K562 (cell line): ENCODE data around the gene GSTM2. TPM values are rescaled to one million over a fixed set of nuclear protein-coding genes. Genes with fewer than 3 reads are reported as not detected.

Experiments
- ARHGAP35 ChIP-seq: fragments of 450-650 bp; IDR thresholded peaks from 2 replicates; pipeline ENCODE4 v1.6.1; 2018; ENCODE audit not compliant: partially characterized antibody
- CHCHD3 ChIP-seq: fragments of 250-450 bp; sonication (Bioruptor Pico); IDR thresholded peaks from 2 replicates; pipeline ENCODE4 v2.1.2; 2022; ENCODE audit warnings: mild to moderate bottlenecking
- ELF1 ChIP-seq: fragments of 200-800 bp; sonication (Bioruptor generic); IDR thresholded peaks from 2 replicates; pipeline ENCODE4 v1.6.1; 2016; ENCODE audit warnings: missing genetic modification characterization, missing compliant biosample characterization
- EP400 ChIP-seq: fragments of 450-650 bp; IDR thresholded peaks from 2 replicates; pipeline ENCODE4 v1.6.1; 2017; ENCODE audit warnings: antibody characterized with exemption, mild to moderate bottlenecking, moderate library complexity
- ERF ChIP-seq: fragments of 450-650 bp; formaldehyde crosslinking; IDR thresholded peaks from 2 replicates; pipeline ENCODE4 v1.4.0; 2020; ENCODE audit warnings: mild to moderate bottlenecking, mixed read lengths
- FOXM1 ChIP-seq, 2 experiments: fragments of 450-650 bp in 1 of 2; sonication (generic) in 1 of 2; formaldehyde crosslinking in 1 of 2; IDR thresholded peaks; 2 replicates each; pipeline versions ENCODE4 v1.6.1 to v1.9.0; 2017 to 2022; ENCODE audit warnings: low read depth in 2 of 2, mild to moderate bottlenecking in 2 of 2, missing genetic modification reagents in 1 of 2, moderate library complexity in 1 of 2
- KAT2B ChIP-seq: IDR thresholded peaks from one replicate; pipeline ENCODE4 v1.6.1; 2012; ENCODE audit warnings: low read depth, mild to moderate bottlenecking, control low read depth, inconsistent platforms, low read length, moderate library complexity
- KDM4B ChIP-seq, 2 experiments: fragments of 450-650 bp in 1 of 2; sonication (generic) in 1 of 2; IDR thresholded peaks; 2 replicates each; pipeline ENCODE4 v1.6.1; 2016 to 2017; ENCODE audit warnings: borderline replicate concordance in 2 of 2, antibody characterized with exemption in 1 of 2, low read depth in 1 of 2, mild to moderate bottlenecking in 1 of 2
- KLF1 ChIP-seq: fragments of 450-650 bp; IDR thresholded peaks from 2 replicates; pipeline ENCODE4 v1.6.1; 2016; ENCODE audit warnings: missing genetic modification characterization, missing compliant biosample characterization
- NFATC3 ChIP-seq: fragments of 450-650 bp; IDR thresholded peaks from 2 replicates; pipeline ENCODE4 v1.6.1; 2017; ENCODE audit warnings: mild to moderate bottlenecking
- NR1H2 ChIP-seq: sonication (generic); formaldehyde crosslinking; IDR thresholded peaks from 2 replicates; pipeline ENCODE4 v1.4.0; 2020; ENCODE audit warnings: mild to moderate bottlenecking, missing genetic modification reagents
- ZKSCAN3 ChIP-seq: fragments of 250-450 bp; sonication (Bioruptor Pico); IDR thresholded peaks from 2 replicates; pipeline ENCODE4 v1.4.0; 2020
- ZNF347 ChIP-seq: fragments of 450-650 bp; formaldehyde crosslinking; IDR thresholded peaks from 2 replicates; pipeline ENCODE4 v1.4.0; 2020; ENCODE audit warnings: low read depth, mild to moderate bottlenecking, moderate library complexity
- ZNF583 ChIP-seq: fragments of 250-450 bp; sonication (Bioruptor Pico); IDR thresholded peaks from 2 replicates; pipeline ENCODE4 v1.4.0; 2020
- ZNF780A ChIP-seq: fragments of 250-450 bp; sonication (Bioruptor Pico); IDR thresholded peaks from 2 replicates; pipeline ENCODE4 v1.5.0; 2021; ENCODE audit warnings: mild to moderate bottlenecking
- polyA plus RNA-seq, 8 experiments: library from polyadenylated mRNA; depleted of rRNA in 4 of 8; stranded (reverse) in 5 of 8; unstranded in 3 of 8; fragments of >200 nt; fragmentation: Nextera tagmentation in 2 of 8; fragmentation: Illumina TruSeq in 1 of 8; extraction: Ambion mirVana in 2 of 8; extraction: Trizol in 1 of 8; gene quantifications; 2 replicates each; pipeline versions ENCODE4 v1.2.1 to v1.2.3, GENCODE V29; 2011 to 2014; ENCODE audit warnings: inconsistent platforms in 1 of 8, missing spikeins in 1 of 8
- total RNA-seq, 7 experiments: library from RNA; depleted of rRNA in 6 of 7; stranded (reverse); fragments of >200 nt in 6 of 7; fragmentation: Illumina TruSeq in 2 of 7; extraction: Trizol in 2 of 7; gene quantifications; 2 replicates each; pipeline versions ENCODE4 v1.2.1 to v1.2.3, GENCODE V29; 2011 to 2021; ENCODE audit warnings: low replicate concordance in 1 of 7
- TF ChIP-seq, protein P1 (sequence below): fragments of 450-650 bp; IDR thresholded peaks from 2 replicates; pipeline ENCODE4 v1.6.1; 2017; ENCODE audit warnings: antibody characterized with exemption
- TF ChIP-seq, protein P2 (sequence below): fragments of 450-650 bp; formaldehyde crosslinking; IDR thresholded peaks from 2 replicates; pipeline ENCODE4 v1.4.0; 2022; ENCODE audit warnings: missing genetic modification characterization
- TF ChIP-seq, protein P3 (sequence below): fragments of 450-650 bp; formaldehyde crosslinking; IDR thresholded peaks from 2 replicates; pipeline ENCODE4 v1.4.0; 2020; ENCODE audit warnings: mild to moderate bottlenecking, moderate library complexity
- TF ChIP-seq, protein P4 (sequence below), 2 experiments: IDR thresholded peaks; 2 replicates each; pipeline ENCODE4 v1.6.1; 2012; ENCODE audit warnings: improper control_type of control experiment in 2 of 2, low read depth in 2 of 2, low read length in 2 of 2, borderline replicate concordance in 1 of 2
- TF ChIP-seq, protein P5 (sequence below): fragments of 200-800 bp; sonication (Bioruptor generic); IDR thresholded peaks from 2 replicates; pipeline ENCODE4 v1.6.1; 2017; ENCODE audit warnings: missing genetic modification characterization, missing compliant biosample characterization
- TF ChIP-seq, protein P6 (sequence below): sonication (generic); formaldehyde crosslinking; IDR thresholded peaks from 2 replicates; pipeline ENCODE4 v1.5.0; 2020; ENCODE audit warnings: missing genetic modification reagents

The GSTM2 gene
- total and polyA plus RNA-seq, 9 of the 15 experiments (the other 6 are each of a cell fraction or from before 2014, with no cell fraction given) = 1.6 to 15.1 (median 6.8) TPM

DNA sequence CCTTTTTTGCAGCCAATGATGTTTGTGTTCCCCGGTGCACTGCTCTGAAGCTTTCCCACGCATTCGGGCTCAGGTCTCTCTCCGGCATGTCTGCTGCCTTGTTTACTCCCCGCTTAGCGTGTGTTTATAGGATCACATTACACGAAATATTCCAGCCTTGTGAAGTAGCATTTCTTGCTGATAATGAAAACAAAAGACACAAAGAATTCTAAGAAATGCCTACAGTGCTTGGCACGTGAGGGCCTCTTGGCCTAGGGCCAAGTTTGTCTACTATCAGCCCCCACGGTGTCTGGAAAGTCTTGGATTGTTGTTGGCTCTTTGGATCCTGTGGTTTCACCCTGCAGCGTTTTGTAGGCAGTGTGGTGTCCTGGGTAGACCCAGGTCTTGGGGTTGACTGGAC is 23.2 kb upstream of the GSTM2 start (continued):
- TF ChIP-seq, protein P1, sequence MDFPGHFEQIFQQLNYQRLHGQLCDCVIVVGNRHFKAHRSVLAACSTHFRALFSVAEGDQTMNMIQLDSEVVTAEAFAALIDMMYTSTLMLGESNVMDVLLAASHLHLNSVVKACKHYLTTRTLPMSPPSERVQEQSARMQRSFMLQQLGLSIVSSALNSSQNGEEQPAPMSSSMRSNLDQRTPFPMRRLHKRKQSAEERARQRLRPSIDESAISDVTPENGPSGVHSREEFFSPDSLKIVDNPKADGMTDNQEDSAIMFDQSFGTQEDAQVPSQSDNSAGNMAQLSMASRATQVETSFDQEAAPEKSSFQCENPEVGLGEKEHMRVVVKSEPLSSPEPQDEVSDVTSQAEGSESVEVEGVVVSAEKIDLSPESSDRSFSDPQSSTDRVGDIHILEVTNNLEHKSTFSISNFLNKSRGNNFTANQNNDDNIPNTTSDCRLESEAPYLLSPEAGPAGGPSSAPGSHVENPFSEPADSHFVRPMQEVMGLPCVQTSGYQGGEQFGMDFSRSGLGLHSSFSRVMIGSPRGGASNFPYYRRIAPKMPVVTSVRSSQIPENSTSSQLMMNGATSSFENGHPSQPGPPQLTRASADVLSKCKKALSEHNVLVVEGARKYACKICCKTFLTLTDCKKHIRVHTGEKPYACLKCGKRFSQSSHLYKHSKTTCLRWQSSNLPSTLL = no peak
- TF ChIP-seq ZNF347 (CRISPR knock-in tag) (no peak), KDM4B (IDR thresholded peaks at IDR 0.05; ENCODE audit: borderline replicate concordance in 2 of 2, low read depth in 1 of 2) (no peak), NR1H2 (no peak), ZNF583 (CRISPR knock-in tag) (no peak), EP400 (no peak), ZNF780A (no peak), ZKSCAN3 (CRISPR knock-in tag) (no peak), CHCHD3 (no peak), KLF1 (tag) (no peak), KAT2B (no peak), NFATC3 (no peak), ARHGAP35 (no peak), FOXM1 (IDR thresholded peaks at IDR 0.05; ENCODE audit: low read depth) (no peak), FOXM1 (CRISPR knock-in tag; IDR thresholded peaks at IDR 0.05; ENCODE audit: low read depth) (no peak), ELF1 (tag) (no peak), ERF (CRISPR knock-in tag) (no peak)
- TF ChIP-seq, protein P2, sequence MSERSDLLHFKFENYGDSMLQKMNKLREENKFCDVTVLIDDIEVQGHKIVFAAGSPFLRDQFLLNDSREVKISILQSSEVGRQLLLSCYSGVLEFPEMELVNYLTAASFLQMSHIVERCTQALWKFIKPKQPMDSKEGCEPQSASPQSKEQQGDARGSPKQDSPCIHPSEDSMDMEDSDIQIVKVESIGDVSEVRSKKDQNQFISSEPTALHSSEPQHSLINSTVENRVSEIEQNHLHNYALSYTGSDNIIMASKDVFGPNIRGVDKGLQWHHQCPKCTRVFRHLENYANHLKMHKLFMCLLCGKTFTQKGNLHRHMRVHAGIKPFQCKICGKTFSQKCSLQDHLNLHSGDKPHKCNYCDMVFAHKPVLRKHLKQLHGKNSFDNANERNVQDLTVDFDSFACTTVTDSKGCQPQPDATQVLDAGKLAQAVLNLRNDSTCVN (CRISPR knock-in tag) = no peak
- TF ChIP-seq, protein P3, sequence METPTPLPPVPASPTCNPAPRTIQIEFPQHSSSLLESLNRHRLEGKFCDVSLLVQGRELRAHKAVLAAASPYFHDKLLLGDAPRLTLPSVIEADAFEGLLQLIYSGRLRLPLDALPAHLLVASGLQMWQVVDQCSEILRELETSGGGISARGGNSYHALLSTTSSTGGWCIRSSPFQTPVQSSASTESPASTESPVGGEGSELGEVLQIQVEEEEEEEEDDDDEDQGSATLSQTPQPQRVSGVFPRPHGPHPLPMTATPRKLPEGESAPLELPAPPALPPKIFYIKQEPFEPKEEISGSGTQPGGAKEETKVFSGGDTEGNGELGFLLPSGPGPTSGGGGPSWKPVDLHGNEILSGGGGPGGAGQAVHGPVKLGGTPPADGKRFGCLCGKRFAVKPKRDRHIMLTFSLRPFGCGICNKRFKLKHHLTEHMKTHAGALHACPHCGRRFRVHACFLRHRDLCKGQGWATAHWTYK (CRISPR knock-in tag) = no peak
- TF ChIP-seq, protein P4, sequence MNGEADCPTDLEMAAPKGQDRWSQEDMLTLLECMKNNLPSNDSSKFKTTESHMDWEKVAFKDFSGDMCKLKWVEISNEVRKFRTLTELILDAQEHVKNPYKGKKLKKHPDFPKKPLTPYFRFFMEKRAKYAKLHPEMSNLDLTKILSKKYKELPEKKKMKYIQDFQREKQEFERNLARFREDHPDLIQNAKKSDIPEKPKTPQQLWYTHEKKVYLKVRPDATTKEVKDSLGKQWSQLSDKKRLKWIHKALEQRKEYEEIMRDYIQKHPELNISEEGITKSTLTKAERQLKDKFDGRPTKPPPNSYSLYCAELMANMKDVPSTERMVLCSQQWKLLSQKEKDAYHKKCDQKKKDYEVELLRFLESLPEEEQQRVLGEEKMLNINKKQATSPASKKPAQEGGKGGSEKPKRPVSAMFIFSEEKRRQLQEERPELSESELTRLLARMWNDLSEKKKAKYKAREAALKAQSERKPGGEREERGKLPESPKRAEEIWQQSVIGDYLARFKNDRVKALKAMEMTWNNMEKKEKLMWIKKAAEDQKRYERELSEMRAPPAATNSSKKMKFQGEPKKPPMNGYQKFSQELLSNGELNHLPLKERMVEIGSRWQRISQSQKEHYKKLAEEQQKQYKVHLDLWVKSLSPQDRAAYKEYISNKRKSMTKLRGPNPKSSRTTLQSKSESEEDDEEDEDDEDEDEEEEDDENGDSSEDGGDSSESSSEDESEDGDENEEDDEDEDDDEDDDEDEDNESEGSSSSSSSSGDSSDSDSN (IDR thresholded peaks at IDR 0.05; ENCODE audit: borderline replicate concordance in 1 of 2, low read depth in 2 of 2, low read length in 2 of 2) = no peak
- TF ChIP-seq, protein P5, sequence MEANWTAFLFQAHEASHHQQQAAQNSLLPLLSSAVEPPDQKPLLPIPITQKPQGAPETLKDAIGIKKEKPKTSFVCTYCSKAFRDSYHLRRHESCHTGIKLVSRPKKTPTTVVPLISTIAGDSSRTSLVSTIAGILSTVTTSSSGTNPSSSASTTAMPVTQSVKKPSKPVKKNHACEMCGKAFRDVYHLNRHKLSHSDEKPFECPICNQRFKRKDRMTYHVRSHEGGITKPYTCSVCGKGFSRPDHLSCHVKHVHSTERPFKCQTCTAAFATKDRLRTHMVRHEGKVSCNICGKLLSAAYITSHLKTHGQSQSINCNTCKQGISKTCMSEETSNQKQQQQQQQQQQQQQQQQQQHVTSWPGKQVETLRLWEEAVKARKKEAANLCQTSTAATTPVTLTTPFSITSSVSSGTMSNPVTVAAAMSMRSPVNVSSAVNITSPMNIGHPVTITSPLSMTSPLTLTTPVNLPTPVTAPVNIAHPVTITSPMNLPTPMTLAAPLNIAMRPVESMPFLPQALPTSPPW = no peak
- TF ChIP-seq, protein P6, sequence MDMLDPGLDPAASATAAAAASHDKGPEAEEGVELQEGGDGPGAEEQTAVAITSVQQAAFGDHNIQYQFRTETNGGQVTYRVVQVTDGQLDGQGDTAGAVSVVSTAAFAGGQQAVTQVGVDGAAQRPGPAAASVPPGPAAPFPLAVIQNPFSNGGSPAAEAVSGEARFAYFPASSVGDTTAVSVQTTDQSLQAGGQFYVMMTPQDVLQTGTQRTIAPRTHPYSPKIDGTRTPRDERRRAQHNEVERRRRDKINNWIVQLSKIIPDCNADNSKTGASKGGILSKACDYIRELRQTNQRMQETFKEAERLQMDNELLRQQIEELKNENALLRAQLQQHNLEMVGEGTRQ (CRISPR knock-in tag) = peak; percentile 47
